ENCODE measurements around the gene ZNF200. TPM values are rescaled to one million over a fixed set of nuclear protein-coding genes. Genes with fewer than 3 reads are reported as not detected.
"Not testable (repeated sequence)": the region's sequence is repeated elsewhere in the genome, so short reads cannot be mapped to it uniquely, and the experiment has no call there.

The ZNF200 gene
- total and polyA plus RNA-seq, 2 donors (not counting 1 experiment from before 2014, with no cell fraction given), result 5.9 to 8.1 TPM

GRCh38 chr16:3202903-3203539 is 31.9 kb downstream of the ZNF200 start:
- no peak for DNase-seq (ENCODE audit: low read depth in 2 of 2)

GRCh38 chr16:3198334-3199072 is 36.5 kb downstream of the ZNF200 start:
- H3K27ac ChIP-seq (ENCODE audit: insufficient read depth, low read length), result no peak overlapping the region
- no peaks in the 10 kb centered on the region for H3K9me3 ChIP-seq (ENCODE audit: control insufficient read depth, insufficient read depth, low read depth, low read length)
- H3K27me3 ChIP-seq (ENCODE audit: control insufficient read depth, insufficient read depth, low read length), result peaks cover 3% of the 10 kb centered on the region
- no peaks in the 10 kb centered on the region for H3K36me3 ChIP-seq (ENCODE audit: control insufficient read depth, insufficient read depth, low read length)
- H3K4me1 ChIP-seq (ENCODE audit: control insufficient read depth, extremely low read depth, insufficient read depth, low read length), result no peaks in the 10 kb centered on the region
- H3K9ac ChIP-seq (ENCODE audit: insufficient read depth, low read length), result no peak overlapping the region
- no peak overlapping the region for H3K4me3 ChIP-seq (replicated peaks in 1 of 4; ENCODE audit: control extremely low read depth in 1 of 4, insufficient read depth in 1 of 4, low read depth in 3 of 4, low read length in 4 of 4)
- no peak for TF ChIP-seq CTCF (conservative IDR thresholded peaks at IDR 0.05 in 1 of 2, IDR thresholded peaks at IDR 0.05 in 1 of 2; ENCODE audit: low read depth in 1 of 2, low read length in 2 of 2)
- no peak for TF ChIP-seq EZH2 (IDR thresholded peaks at IDR 0.05; ENCODE audit: low read length, missing control alignments)
- no peak overlapping the region for H2AFZ ChIP-seq (ENCODE audit: low read length)
- DNase-seq (ENCODE audit: low read depth in 2 of 2), result no peak
- no peaks in the 10 kb centered on the region for H4K20me1 ChIP-seq (ENCODE audit: control insufficient read depth, extremely low read depth, insufficient read depth, low read length)
- no peaks in the 10 kb centered on the region for H3K79me2 ChIP-seq (ENCODE audit: control insufficient read depth, insufficient read depth, low read length)
- H3K4me2 ChIP-seq (ENCODE audit: extremely low read depth, insufficient read depth, low read length), result no peak overlapping the region

More at GRCh38 chr16:3202903-3203539, 31.9 kb downstream of the ZNF200 start:
- Histone ChIP-seq H2AFZ (ENCODE audit: low read length) (no peak overlapping the region), H3K4me3 (replicated peaks in 1 of 4; ENCODE audit: control extremely low read depth in 1 of 4, insufficient read depth in 1 of 4, low read depth in 3 of 4, low read length in 4 of 4) (no peak overlapping the region), H3K27ac (ENCODE audit: insufficient read depth, low read length) (no peak overlapping the region), H3K9me3 (ENCODE audit: control insufficient read depth, insufficient read depth, low read depth, low read length) (no peaks in the 10 kb centered on the region), H3K79me2 (ENCODE audit: control insufficient read depth, insufficient read depth, low read length) (no peaks in the 10 kb centered on the region), H3K36me3 (ENCODE audit: control insufficient read depth, insufficient read depth, low read length) (no peaks in the 10 kb centered on the region), H3K27me3 (ENCODE audit: control insufficient read depth, insufficient read depth, low read length) (peaks cover 2% of the 10 kb centered on the region), H3K4me2 (ENCODE audit: extremely low read depth, insufficient read depth, low read length) (no peak overlapping the region), H3K9ac (ENCODE audit: insufficient read depth, low read length) (no peak overlapping the region), H4K20me1 (ENCODE audit: control insufficient read depth, extremely low read depth, insufficient read depth, low read length) (no peaks in the 10 kb centered on the region), H3K4me1 (ENCODE audit: control insufficient read depth, extremely low read depth, insufficient read depth, low read length) (no peaks in the 10 kb centered on the region)
- TF ChIP-seq EZH2 (IDR thresholded peaks at IDR 0.05; ENCODE audit: low read length, missing control alignments), result no peak
- TF ChIP-seq CTCF (conservative IDR thresholded peaks at IDR 0.05 in 1 of 2, IDR thresholded peaks at IDR 0.05 in 1 of 2; ENCODE audit: low read depth in 1 of 2, low read length in 2 of 2), result no peak

GRCh38 chr16:3197694-3198333 is 37.1 kb downstream of the ZNF200 start:
- not testable (repeated sequence) for H2AFZ ChIP-seq (ENCODE audit: low read length); H3K79me2 ChIP-seq (ENCODE audit: control insufficient read depth, insufficient read depth, low read length); H4K20me1 ChIP-seq (ENCODE audit: control insufficient read depth, extremely low read depth, insufficient read depth, low read length); H3K4me3 ChIP-seq (replicated peaks in 1 of 4; ENCODE audit: control extremely low read depth in 1 of 4, insufficient read depth in 1 of 4, low read depth in 3 of 4, low read length in 4 of 4); H3K4me2 ChIP-seq (ENCODE audit: extremely low read depth, insufficient read depth, low read length); H3K36me3 ChIP-seq (ENCODE audit: control insufficient read depth, insufficient read depth, low read length); H3K4me1 ChIP-seq (ENCODE audit: control insufficient read depth, extremely low read depth, insufficient read depth, low read length); DNase-seq (ENCODE audit: low read depth in 2 of 2); H3K27ac ChIP-seq (ENCODE audit: insufficient read depth, low read length); H3K27me3 ChIP-seq (ENCODE audit: control insufficient read depth, insufficient read depth, low read length); H3K9ac ChIP-seq (ENCODE audit: insufficient read depth, low read length); H3K9me3 ChIP-seq (ENCODE audit: control insufficient read depth, insufficient read depth, low read depth, low read length)
